Left ventricle myocardium inferior (tissue), 1 donor: ENCODE data around the gene ESD. TPM values are rescaled to one million over a fixed set of nuclear protein-coding genes. Genes with fewer than 3 reads are reported as not detected.
A peak's percentile ranks its signal among the peaks of the same experiment; 100 is the strongest.

Source experiments
- DNase-seq: peaks from one replicate; pipeline ENCODE4 v3.0.0-alpha.2; 2020
- H3K27ac ChIP-seq: fragments of 200-600 bp; replicated peaks from 2 replicates; pipeline ENCODE4 v1.8.0; 2021
- H3K27me3 ChIP-seq: fragments of 200-600 bp; 2 replicates; pipeline ENCODE4 v1.8.0; 2021; ENCODE audit warnings: low read depth
- H3K36me3 ChIP-seq: fragments of 200-600 bp; 2 replicates; pipeline ENCODE4 v1.8.0; 2021
- H3K4me1 ChIP-seq: fragments of 200-600 bp; 2 replicates; pipeline ENCODE4 v1.8.0; 2021
- H3K4me3 ChIP-seq: fragments of 200-600 bp; 2 replicates; pipeline ENCODE4 v1.8.0; 2021; ENCODE audit warnings: mild to moderate bottlenecking, moderate library complexity
- H3K9me3 ChIP-seq: fragments of 200-600 bp; replicated peaks from 2 replicates; pipeline ENCODE4 v1.8.0; 2021
- CTCF ChIP-seq: fragments of 200-600 bp; IDR thresholded peaks from 2 replicates; pipeline ENCODE4 v1.8.0; 2021; ENCODE audit warnings: antibody characterized with exemption, mild to moderate bottlenecking, borderline replicate concordance
- intact Hi-C: fragments of 100-400 bp; cut with micrococcal nuclease; formaldehyde crosslinking; loops from one replicate; pipeline ENCODE4 v1.11.0; 2022
- total RNA-seq: library from RNA; stranded (reverse); fragmentation: NEBNext Ultra II Directional; extraction: Animal tissue kit (Norgen Biotek cat#: 25700); gene quantifications from one replicate; pipeline ENCODE4 v1.2.1, GENCODE V29; 2021
- donor health status: DM: no; HTN: yes; CAD: no; lungs with severe emphysema.

The ESD gene
- total RNA-seq, 1 donor from 2014 or later: 98.5 TPM

GRCh38 chr13:46795321-46795720 lies 1.6 kb downstream of the ESD start:
- intact Hi-C loops: no loop called here
- no peak for TF ChIP-seq CTCF
- Histone ChIP-seq H3K4me1 (peaks cover 56% of the 10 kb centered on the region), H3K36me3 (peaks cover 14% of the 10 kb centered on the region), H3K27me3 (no peaks in the 10 kb centered on the region), H3K9me3 (no peaks in the 10 kb centered on the region), H3K27ac (no peak overlapping the region), H3K4me3 (peak overlapping the region; percentile 90)
- DNase-seq: no peak

DNA sequence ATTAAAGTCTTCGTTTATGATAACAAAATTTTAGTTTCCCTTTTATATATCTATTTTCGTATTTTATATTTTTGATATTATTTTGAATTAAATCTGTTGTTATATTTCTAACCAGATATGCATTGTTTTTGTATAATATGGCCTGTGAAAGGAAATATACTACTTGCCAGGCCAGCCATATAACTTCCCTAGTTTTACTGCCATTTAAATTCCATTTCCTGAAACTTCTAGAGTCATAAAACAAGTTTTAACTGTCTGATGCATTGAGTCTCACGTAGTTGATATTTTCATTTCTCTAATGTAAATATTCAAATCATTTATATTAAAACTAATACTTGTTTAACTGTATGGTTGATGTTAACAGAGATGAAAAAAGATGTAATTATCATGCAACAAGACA lies 13.5 kb downstream of the ESD start:
- Histone ChIP-seq H3K36me3 (peaks cover 95% of the 10 kb centered on the region), H3K4me3 (no peak overlapping the region), H3K27ac (no peak overlapping the region), H3K4me1 (no peaks in the 10 kb centered on the region), H3K27me3 (no peaks in the 10 kb centered on the region), H3K9me3 (no peaks in the 10 kb centered on the region)
- no peak for DNase-seq
- TF ChIP-seq CTCF: no peak
- intact Hi-C loops: no loop called here

- Histone ChIP-seq H3K27ac (no peak overlapping the region), H3K4me3 (no peak overlapping the region), H3K4me1 (no peaks in the 10 kb centered on the region), H3K9me3 (no peaks in the 10 kb centered on the region), H3K36me3 (peaks cover 96% of the 10 kb centered on the region), H3K27me3 (no peaks in the 10 kb centered on the region)
- DNase-seq: no peak
- no peak for TF ChIP-seq CTCF
- intact Hi-C loops: no loop called here
Measured at GRCh38 chr13:46782691-46783090, 14.3 kb downstream of the ESD start.

GRCh38 chr13:46782066-46782465 lies 14.9 kb downstream of the ESD start:
- TF ChIP-seq CTCF: no peak
- intact Hi-C loops: no loop called here
- H3K4me1 ChIP-seq: no peaks in the 10 kb centered on the region
- no peak for DNase-seq
- peaks cover 100% of the 10 kb centered on the region for H3K36me3 ChIP-seq
- H3K27me3 ChIP-seq: no peaks in the 10 kb centered on the region
- no peak overlapping the region for H3K4me3 ChIP-seq
- H3K9me3 ChIP-seq: no peaks in the 10 kb centered on the region
- no peak overlapping the region for H3K27ac ChIP-seq

DNA sequence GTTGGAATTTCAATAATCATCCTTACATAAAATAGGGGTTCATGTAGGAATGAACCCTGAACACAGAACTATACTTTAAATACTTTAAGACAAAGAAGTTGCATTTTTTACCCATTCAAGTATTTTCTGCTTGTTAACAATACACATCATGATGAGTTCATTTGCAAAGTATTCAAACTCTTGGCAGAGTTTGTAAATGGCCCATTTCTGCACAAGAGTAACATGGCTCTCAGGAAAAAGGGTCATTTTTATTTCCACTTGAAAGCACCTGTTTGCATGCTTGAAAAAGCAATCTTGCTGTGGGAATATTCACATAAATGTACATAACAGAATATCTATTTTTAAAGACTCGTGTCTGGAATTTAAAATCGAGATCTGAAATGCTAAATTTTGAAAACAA lies 18.1 kb downstream of the ESD start:
- H3K9me3 ChIP-seq: no peaks in the 10 kb centered on the region
- no peaks in the 10 kb centered on the region for H3K27me3 ChIP-seq
- intact Hi-C loops: no loop called here
- DNase-seq: no peak
- H3K4me3 ChIP-seq: no peak overlapping the region
- H3K27ac ChIP-seq: no peak overlapping the region
- H3K36me3 ChIP-seq: peaks cover 97% of the 10 kb centered on the region
- H3K4me1 ChIP-seq: peaks cover 13% of the 10 kb centered on the region
- TF ChIP-seq CTCF: no peak

GRCh38 chr13:46778095-46778494 lies 18.9 kb downstream of the ESD start:
- no peaks in the 10 kb centered on the region for H3K27me3 ChIP-seq
- no peak for TF ChIP-seq CTCF
- H3K27ac ChIP-seq: no peak overlapping the region
- H3K9me3 ChIP-seq: no peaks in the 10 kb centered on the region
- H3K4me1 ChIP-seq: peaks cover 13% of the 10 kb centered on the region
- intact Hi-C loops: no loop called here
- no peak overlapping the region for H3K4me3 ChIP-seq
- no peak for DNase-seq
- peaks cover 97% of the 10 kb centered on the region for H3K36me3 ChIP-seq
